ENCODE measurements around the gene FUOM. TPM values are rescaled to one million over a fixed set of nuclear protein-coding genes. Genes with fewer than 3 reads are reported as not detected.
A peak's percentile ranks its signal among the peaks of the same experiment; 100 is the strongest.

The FUOM gene
- polyA plus RNA-seq, 1 of the 3 experiments (the other 2 are of a cell fraction): 32.5 TPM

GRCh38 chr10:133308421-133309099, 49.3 kb downstream of the FUOM start, which contains the start of the genes TUBGCP2 and ZNF511 (continued):
- TF ChIP-seq GABPA (IDR thresholded peaks at IDR 0.05; ENCODE audit: low read depth): peak; percentile 86
- TF ChIP-seq GATA2 (CRISPR knock-in tag; IDR thresholded peaks at IDR 0.05): no peak
- TF ChIP-seq MEF2A (IDR thresholded peaks at IDR 0.05; ENCODE audit: borderline replicate concordance, low read depth): no peak
- TF ChIP-seq JUND (IDR thresholded peaks at IDR 0.05): no peak
- TF ChIP-seq EZH2phosphoT487 (IDR thresholded peaks at IDR 0.05; ENCODE audit: borderline replicate concordance, low read depth): no peak
- TF ChIP-seq TCF12 (IDR thresholded peaks at IDR 0.05): no peak
- TF ChIP-seq, protein P1, sequence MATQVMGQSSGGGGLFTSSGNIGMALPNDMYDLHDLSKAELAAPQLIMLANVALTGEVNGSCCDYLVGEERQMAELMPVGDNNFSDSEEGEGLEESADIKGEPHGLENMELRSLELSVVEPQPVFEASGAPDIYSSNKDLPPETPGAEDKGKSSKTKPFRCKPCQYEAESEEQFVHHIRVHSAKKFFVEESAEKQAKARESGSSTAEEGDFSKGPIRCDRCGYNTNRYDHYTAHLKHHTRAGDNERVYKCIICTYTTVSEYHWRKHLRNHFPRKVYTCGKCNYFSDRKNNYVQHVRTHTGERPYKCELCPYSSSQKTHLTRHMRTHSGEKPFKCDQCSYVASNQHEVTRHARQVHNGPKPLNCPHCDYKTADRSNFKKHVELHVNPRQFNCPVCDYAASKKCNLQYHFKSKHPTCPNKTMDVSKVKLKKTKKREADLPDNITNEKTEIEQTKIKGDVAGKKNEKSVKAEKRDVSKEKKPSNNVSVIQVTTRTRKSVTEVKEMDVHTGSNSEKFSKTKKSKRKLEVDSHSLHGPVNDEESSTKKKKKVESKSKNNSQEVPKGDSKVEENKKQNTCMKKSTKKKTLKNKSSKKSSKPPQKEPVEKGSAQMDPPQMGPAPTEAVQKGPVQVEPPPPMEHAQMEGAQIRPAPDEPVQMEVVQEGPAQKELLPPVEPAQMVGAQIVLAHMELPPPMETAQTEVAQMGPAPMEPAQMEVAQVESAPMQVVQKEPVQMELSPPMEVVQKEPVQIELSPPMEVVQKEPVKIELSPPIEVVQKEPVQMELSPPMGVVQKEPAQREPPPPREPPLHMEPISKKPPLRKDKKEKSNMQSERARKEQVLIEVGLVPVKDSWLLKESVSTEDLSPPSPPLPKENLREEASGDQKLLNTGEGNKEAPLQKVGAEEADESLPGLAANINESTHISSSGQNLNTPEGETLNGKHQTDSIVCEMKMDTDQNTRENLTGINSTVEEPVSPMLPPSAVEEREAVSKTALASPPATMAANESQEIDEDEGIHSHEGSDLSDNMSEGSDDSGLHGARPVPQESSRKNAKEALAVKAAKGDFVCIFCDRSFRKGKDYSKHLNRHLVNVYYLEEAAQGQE (IDR thresholded peaks at IDR 0.05; ENCODE audit: low read depth, low read length): no peak

DNA sequence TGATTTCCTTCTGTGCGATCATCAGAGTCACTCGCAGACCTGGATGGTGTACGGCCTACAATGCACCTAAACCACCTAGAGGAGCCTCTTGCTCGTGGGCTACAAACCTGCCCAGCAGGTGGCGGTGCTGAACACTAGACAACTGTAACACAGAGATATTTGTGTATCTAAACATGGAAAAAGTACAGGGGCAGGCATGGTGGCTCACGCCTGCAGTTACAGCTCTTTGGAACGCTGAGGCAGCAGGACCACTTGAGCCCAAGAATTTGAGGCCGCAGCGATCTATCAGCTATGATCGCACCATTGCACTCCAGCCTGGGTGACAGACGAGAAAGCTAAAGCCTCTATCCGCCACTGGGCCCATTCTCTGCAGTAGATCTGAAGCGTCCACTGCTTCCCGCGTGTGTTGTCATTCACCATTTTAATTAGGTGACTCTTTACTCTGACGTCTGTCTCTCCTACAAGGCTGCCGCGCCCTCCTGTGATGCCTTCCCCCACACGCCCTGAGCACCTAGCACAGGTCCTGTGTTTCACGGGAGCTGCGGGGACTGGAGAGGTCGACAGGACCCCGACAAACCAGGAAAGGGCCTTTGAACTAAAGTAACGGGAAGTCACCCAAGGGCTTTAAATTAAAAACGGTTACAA, 49.9 kb downstream of the FUOM start:
- ChIA-PET CTCF (interaction anchor here (0.8 to 4.3 kb wide), 23 partner anchors 8 to 572 kb away, joined by 3 to 24 read pairs (median 4); partner anchors contain the start of gene ADAM8), POLR2A (interaction anchor here (1.5 kb wide), 1 partner anchor 16 kb away, joined by 5 read pairs; no protein-coding TSS in a partner anchor)
- H2AFZ ChIP-seq (ENCODE audit: low read depth): no peak overlapping the region
- H3F3A ChIP-seq (replicated peaks; ENCODE audit: insufficient read depth): peaks cover 13% of the 10 kb centered on the region
- TF ChIP-seq RFX5 (IDR thresholded peaks at IDR 0.05; ENCODE audit: low read length) (no peak), SMC3 (IDR thresholded peaks at IDR 0.05; ENCODE audit: low read depth, low read length) (peak; percentile 27; the same call in 1 of the 2 replicates), RAD21 (IDR thresholded peaks at IDR 0.05; ENCODE audit: low read length) (peak; percentile 42), JUND (IDR thresholded peaks at IDR 0.05) (no peak), NFIC (IDR thresholded peaks at IDR 0.05; ENCODE audit: borderline replicate concordance) (no peak), MXI1 (IDR thresholded peaks at IDR 0.05; ENCODE audit: low read depth, low read length) (peak; percentile 64; the same call in 1 of the 2 replicates), USF2 (IDR thresholded peaks at IDR 0.05; ENCODE audit: borderline replicate concordance, low read depth, low read length) (no peak), CTCF (IDR thresholded peaks at IDR 0.05) (peak; percentile 78), SIN3A (IDR thresholded peaks at IDR 0.05; ENCODE audit: borderline replicate concordance, low read depth, low read length) (0 out of 2 replicates have a peak, but pooled peaks have one; percentile 45), RCOR1 (IDR thresholded peaks at IDR 0.05; ENCODE audit: low read length) (no peak), EZH2phosphoT487 (IDR thresholded peaks at IDR 0.05; ENCODE audit: borderline replicate concordance, low read depth) (no peak)
- H3K9me3 ChIP-seq: no peaks in the 10 kb centered on the region
- peak overlapping the region; percentile 93 to 97 for H3K27ac ChIP-seq (ENCODE audit: low read depth in 2 of 2, low read length in 1 of 2)
- peak overlapping the region; percentile 94 for H3K9ac ChIP-seq
- H3K4me3 ChIP-seq (ENCODE audit: low read depth in 2 of 2, low read length in 1 of 2): peak overlapping the region; percentile 97 to 98
- WGBS (ENCODE audit: low lambda C conversion rate): 2% methylated on average over 25 of the region's 25 CpGs
- peaks cover 8 to 16% of the 10 kb centered on the region in 2 experiments; a peak in 2 of 4 replicates for H3K4me1 ChIP-seq (ENCODE audit: control insufficient read depth in 1 of 2, insufficient read depth in 2 of 2, low read depth in 1 of 2, low read length in 1 of 2)
- DNase-seq: peak; percentile 69
- peaks cover 11 to 24% of the 10 kb centered on the region in 2 experiments for H3K36me3 ChIP-seq (replicated peaks in 1 of 2; ENCODE audit: control insufficient read depth in 1 of 2, insufficient read depth in 2 of 2, low read length in 1 of 2)
- no peaks in the 10 kb centered on the region for H3K27me3 ChIP-seq (ENCODE audit: insufficient read depth)
- H4K20me1 ChIP-seq (ENCODE audit: insufficient read depth): peaks cover 56% of the 10 kb centered on the region
- no peaks in the 10 kb centered on the region for H3K9me2 ChIP-seq
- peaks cover 60% of the 10 kb centered on the region for H3K79me2 ChIP-seq (ENCODE audit: insufficient read depth)
- H3K4me2 ChIP-seq: peak overlapping the region; percentile 96

All from SK-N-SH (cell line).